Keratinocyte (primary cell): ENCODE results near the gene RNF38.

Experiments used
- EZH2 ChIP-seq: IDR thresholded peaks from one replicate; pipeline ENCODE4 v1.6.1; 2012; ENCODE audit warnings: inconsistent platforms, mild to moderate bottlenecking, low read length, moderate library complexity
- TF ChIP-seq, protein P1 (sequence below), 3 experiments: IDR thresholded peaks in 1 of 3; conservative IDR thresholded peaks in 1 of 3; optimal IDR thresholded peaks in 1 of 3; 2 replicates in 2 of 3; 3 replicates in 1 of 3; pipeline versions ENCODE3 to v1.5.1; 2011; ENCODE audit warnings: low read length in 3 of 3, mild to moderate bottlenecking in 3 of 3, moderate library complexity in 2 of 3, control low read depth in 1 of 3, inconsistent platforms in 1 of 3; ENCODE audit not compliant: insufficient read depth in 2 of 3; ENCODE audit errors: extremely low read depth in 1 of 3

DNA sequence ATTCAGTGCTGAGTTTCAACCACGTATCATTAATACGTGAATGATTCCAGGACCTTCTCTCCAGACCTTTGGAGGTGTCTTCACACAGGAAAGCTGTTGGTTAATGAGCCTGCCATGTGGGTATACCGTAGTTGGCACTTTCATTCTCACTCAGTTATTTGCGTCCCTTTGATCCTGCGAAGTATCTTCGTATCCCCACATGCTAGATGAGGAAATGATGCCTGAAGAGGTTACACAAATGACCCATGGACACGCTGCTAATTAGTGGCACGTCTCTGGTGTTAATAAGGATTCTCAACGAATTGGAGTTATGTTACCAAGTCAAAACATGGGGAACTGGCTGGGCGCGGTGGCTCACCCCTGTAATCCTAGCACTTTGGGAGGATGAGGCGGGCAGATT lies 76.1 kb downstream of the RNF38 start:
- TF ChIP-seq, protein P1, sequence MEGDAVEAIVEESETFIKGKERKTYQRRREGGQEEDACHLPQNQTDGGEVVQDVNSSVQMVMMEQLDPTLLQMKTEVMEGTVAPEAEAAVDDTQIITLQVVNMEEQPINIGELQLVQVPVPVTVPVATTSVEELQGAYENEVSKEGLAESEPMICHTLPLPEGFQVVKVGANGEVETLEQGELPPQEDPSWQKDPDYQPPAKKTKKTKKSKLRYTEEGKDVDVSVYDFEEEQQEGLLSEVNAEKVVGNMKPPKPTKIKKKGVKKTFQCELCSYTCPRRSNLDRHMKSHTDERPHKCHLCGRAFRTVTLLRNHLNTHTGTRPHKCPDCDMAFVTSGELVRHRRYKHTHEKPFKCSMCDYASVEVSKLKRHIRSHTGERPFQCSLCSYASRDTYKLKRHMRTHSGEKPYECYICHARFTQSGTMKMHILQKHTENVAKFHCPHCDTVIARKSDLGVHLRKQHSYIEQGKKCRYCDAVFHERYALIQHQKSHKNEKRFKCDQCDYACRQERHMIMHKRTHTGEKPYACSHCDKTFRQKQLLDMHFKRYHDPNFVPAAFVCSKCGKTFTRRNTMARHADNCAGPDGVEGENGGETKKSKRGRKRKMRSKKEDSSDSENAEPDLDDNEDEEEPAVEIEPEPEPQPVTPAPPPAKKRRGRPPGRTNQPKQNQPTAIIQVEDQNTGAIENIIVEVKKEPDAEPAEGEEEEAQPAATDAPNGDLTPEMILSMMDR (optimal IDR thresholded peaks at IDR 0.05 in 1 of 3, IDR thresholded peaks at IDR 0.05 in 1 of 3, conservative IDR thresholded peaks at IDR 0.05 in 1 of 3; ENCODE audit: extremely low read depth in 1 of 3, insufficient read depth in 2 of 3, low read length in 3 of 3): no peak
- no peak for TF ChIP-seq EZH2
